Nephron progenitor cell (in vitro differentiated cells): Measurements from ENCODE around the gene JAGN1.

Experiments used
- DNase-seq: peaks from one replicate; pipeline ENCODE4 v3.0.0; 2021
- H3K27ac Mint-ChIP-seq: 2 replicates; pipeline ENCODE4 v1.8.0; 2021; ENCODE audit warnings: mild to moderate bottlenecking, moderate library complexity, mixed read lengths
- H3K27me3 Mint-ChIP-seq: 2 replicates; pipeline ENCODE4 v1.8.0; 2021; ENCODE audit warnings: mild to moderate bottlenecking, low read depth, mixed read lengths; ENCODE audit not compliant: poor library complexity
- H3K36me3 Mint-ChIP-seq: 2 replicates; pipeline ENCODE4 v1.8.0; 2021; ENCODE audit warnings: low read depth, mixed read lengths
- H3K4me1 Mint-ChIP-seq: 2 replicates; pipeline ENCODE4 v1.8.0; 2021; ENCODE audit warnings: mixed read lengths
- H3K4me3 Mint-ChIP-seq: 2 replicates; pipeline ENCODE4 v1.8.0; 2021; ENCODE audit warnings: mild to moderate bottlenecking, moderate library complexity, mixed read lengths
- H3K9me3 Mint-ChIP-seq: 2 replicates; pipeline ENCODE4 v1.8.0; 2021; ENCODE audit warnings: mild to moderate bottlenecking, moderate library complexity, mixed read lengths
- TF ChIP-seq, protein P1 (sequence below): fragments of 200-600 bp; sonication (generic); IDR thresholded peaks from 2 replicates; pipeline ENCODE4 v1.5.0; 2021; ENCODE audit warnings: antibody characterized with exemption

Gene JAGN1

DNA sequence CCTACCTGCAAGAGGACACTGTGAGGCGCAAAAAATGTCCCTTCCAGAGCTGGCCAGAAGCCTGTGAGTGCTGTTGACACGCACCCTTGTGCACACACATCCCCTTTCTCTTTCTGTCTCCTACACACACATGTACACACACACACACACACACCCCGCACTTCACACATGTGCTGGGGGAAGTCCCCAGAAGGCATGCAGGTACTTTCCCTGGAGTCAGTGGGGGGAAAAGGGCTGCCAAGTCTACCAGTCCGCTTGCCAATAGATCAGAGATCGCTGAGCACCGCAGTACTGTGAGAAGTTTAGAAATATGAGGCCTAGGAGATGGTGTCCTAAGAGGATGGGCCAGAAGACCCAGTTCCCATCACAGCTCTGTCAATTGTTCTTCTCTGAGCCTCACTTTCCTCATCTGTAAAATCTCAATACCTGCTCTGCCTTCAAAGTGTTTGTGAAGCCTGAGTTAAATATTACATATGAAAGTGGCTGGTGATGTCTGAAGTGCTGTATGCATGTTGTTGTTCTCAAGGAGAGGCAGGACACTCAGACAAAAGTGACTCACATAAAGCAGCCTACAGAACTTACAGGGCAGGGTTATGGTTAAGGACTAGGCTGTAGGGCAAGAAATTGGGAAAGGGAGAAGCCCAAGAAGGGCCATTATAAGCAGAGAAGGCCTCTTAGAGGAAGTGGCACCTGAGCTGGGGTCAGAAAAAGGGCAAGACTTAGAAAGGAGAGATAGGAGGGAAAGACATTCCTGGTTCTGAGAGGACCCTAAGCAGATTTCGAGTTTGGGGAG, 19.0 kb downstream of the JAGN1 start:
- H3K27me3 Mint-ChIP-seq, result no peaks in the 10 kb centered on the region
- TF ChIP-seq, protein P1, sequence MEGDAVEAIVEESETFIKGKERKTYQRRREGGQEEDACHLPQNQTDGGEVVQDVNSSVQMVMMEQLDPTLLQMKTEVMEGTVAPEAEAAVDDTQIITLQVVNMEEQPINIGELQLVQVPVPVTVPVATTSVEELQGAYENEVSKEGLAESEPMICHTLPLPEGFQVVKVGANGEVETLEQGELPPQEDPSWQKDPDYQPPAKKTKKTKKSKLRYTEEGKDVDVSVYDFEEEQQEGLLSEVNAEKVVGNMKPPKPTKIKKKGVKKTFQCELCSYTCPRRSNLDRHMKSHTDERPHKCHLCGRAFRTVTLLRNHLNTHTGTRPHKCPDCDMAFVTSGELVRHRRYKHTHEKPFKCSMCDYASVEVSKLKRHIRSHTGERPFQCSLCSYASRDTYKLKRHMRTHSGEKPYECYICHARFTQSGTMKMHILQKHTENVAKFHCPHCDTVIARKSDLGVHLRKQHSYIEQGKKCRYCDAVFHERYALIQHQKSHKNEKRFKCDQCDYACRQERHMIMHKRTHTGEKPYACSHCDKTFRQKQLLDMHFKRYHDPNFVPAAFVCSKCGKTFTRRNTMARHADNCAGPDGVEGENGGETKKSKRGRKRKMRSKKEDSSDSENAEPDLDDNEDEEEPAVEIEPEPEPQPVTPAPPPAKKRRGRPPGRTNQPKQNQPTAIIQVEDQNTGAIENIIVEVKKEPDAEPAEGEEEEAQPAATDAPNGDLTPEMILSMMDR, result no peak
- peaks cover 20% of the 10 kb centered on the region for H3K4me1 Mint-ChIP-seq
- H3K36me3 Mint-ChIP-seq, result no peaks in the 10 kb centered on the region
- H3K27ac Mint-ChIP-seq, result no peak overlapping the region
- H3K9me3 Mint-ChIP-seq, result no peaks in the 10 kb centered on the region
- DNase-seq, result no peak
- no peak overlapping the region for H3K4me3 Mint-ChIP-seq

DNA sequence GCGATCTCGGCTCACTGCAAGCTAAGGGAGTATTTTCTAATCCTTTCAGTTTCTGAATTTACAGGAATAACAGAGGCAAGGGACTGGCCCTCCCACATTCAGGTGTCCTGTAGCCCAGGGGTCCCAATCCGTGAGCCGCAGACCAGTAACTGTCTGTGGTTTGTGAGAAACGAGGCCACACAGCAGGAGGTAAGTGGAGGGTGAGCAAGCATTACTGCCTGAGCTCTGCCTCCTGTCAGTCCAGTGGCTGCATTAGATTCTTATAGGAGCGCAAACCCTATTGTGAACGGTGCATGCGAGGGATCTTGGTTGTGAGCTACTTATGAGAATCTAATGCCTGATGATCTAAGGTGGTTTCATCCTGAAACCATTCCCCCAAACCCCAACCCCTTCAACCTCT, 21.5 kb downstream of the JAGN1 start:
- no peak for DNase-seq
- Mint-ChIP-seq H3K36me3 (no peaks in the 10 kb centered on the region), H3K9me3 (no peaks in the 10 kb centered on the region), H3K4me3 (no peak overlapping the region), H3K27me3 (no peaks in the 10 kb centered on the region), H3K27ac (no peak overlapping the region), H3K4me1 (peaks cover 33% of the 10 kb centered on the region)
- TF ChIP-seq, protein P1, result no peak

DNA sequence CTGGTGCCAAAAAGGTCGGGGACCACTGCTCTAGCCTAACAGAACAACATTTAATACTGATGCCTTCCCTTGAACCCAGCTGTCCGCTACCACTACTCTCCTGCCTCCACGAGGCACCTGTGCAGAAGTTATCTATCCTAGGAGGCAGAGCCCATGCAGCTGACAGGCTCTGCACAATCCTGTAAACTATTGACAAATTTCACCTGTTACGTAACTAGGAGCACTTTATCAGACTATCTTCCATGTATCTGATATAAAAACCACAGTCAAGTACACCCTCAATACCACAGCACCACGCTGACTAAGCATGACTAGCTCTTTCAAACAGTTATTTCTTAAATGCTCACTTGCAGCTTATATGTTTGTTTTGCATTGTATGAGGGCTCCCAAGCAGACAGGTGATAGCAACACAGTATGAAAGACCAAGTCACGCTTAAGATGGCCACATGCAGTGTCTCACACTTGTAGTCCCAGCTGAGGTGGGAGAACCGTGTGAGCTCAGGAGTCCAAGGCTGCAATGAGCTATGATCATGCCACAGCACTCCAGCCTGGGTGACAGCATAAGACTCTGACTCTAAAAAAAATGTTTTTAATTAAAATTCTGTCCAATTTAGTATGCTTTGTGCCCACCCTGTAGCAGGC, 22.0 kb downstream of the JAGN1 start:
- H3K4me3 Mint-ChIP-seq, result no peak overlapping the region
- TF ChIP-seq, protein P1, result no peak
- no peak for DNase-seq

DNA sequence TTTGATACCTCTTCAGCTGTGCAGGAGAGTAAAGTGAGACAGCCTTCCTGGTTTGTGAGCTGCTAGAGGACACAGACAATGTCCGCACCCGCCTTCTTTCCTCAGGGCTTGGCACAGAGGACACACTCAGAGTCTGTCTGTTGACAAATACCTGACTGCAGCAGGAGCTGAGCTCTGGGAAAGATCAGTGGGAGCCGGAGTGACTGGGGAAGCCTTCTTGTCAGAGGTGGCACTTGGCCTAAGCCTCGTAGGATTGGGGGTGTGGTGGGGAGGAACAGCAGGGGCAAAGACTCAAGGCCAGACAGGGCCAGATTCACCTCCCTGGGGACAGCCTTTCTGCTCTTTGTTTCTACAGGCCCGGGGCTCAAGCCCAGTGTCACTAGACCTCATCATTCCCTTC, 23.2 kb downstream of the JAGN1 start:
- TF ChIP-seq, protein P1, result no peak
- no peak overlapping the region for H3K4me3 Mint-ChIP-seq
- no peaks in the 10 kb centered on the region for H3K36me3 Mint-ChIP-seq
- DNase-seq, result no peak
- H3K4me1 Mint-ChIP-seq, result peaks cover 44% of the 10 kb centered on the region
- H3K27ac Mint-ChIP-seq, result no peak overlapping the region
- H3K27me3 Mint-ChIP-seq, result no peaks in the 10 kb centered on the region
- no peaks in the 10 kb centered on the region for H3K9me3 Mint-ChIP-seq

More for the DNA sequence above, 22.0 kb downstream of the JAGN1 start:
- Mint-ChIP-seq H3K27me3 (no peaks in the 10 kb centered on the region), H3K4me1 (peaks cover 39% of the 10 kb centered on the region), H3K27ac (no peak overlapping the region), H3K36me3 (no peaks in the 10 kb centered on the region), H3K9me3 (no peaks in the 10 kb centered on the region)

DNA sequence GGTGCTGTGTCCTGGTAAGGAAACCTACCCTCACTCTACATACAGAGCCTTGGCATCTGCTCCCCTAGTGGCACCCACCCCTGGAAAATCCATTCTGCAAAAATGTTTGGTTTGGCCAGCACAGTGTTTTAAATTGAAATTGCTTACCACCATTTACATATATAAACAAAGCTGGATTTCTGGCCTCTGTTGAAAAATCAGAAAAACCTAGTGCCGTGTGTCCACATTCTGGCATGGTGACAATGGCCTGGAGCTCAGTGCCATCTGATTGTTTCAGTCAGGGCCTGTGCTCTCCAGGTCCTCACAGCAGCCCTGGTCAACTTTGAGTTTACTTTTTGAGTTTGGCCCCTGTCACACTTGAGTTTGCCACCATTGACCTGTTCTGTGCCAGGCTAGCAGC, 23.6 kb downstream of the JAGN1 start:
- no peaks in the 10 kb centered on the region for H3K36me3 Mint-ChIP-seq
- no peak overlapping the region for H3K27ac Mint-ChIP-seq
- H3K27me3 Mint-ChIP-seq, result peaks cover 1% of the 10 kb centered on the region
- H3K4me3 Mint-ChIP-seq, result no peak overlapping the region
- DNase-seq, result no peak
- TF ChIP-seq, protein P1, result no peak
- H3K9me3 Mint-ChIP-seq, result no peaks in the 10 kb centered on the region
- peaks cover 44% of the 10 kb centered on the region for H3K4me1 Mint-ChIP-seq
